Measurements from ENCODE around the gene TNS4.

DNA sequence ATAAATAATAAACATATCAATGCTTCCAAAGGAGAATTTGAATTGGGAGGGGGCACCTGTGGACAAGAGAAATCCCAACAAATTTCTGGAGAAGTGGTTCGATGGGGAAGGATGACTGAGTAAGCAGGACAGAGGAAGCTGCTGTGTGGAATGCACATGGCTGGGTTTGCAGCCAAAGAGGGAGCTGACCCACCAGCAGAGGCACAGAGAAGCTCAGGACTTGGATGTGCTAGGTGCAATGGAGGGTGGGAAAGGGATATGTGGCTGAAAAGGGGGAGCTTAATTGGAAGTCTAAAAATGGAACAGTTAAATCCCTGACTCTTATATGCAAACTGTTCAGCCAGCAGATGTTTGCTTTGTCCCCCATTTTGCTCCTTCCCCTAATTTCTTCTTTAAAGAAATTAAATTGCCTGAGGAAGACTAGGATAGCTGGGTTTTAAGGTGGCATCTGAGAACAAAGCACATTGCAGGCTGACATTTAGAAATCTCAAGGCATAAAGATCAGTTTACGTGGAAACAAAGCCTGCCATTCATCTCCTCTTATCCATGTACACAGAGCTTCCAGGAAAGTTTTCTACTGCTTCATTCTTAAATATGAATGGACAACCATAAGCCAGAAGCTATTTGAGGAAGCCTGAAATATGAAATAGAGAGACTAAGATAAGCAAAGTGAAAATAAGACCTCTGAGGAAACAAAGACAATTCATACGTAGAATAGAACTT is 23.0 kb upstream of the TNS4 start:
- TF ChIP-seq TARDBP (IDR thresholded peaks at IDR 0.05) = no peak
- TF ChIP-seq ELF4 (IDR thresholded peaks at IDR 0.05) = no peak
- TF ChIP-seq BHLHE40 (IDR thresholded peaks at IDR 0.05; ENCODE audit: borderline replicate concordance) = no peak
- no peak for TF ChIP-seq SP1 (IDR thresholded peaks at IDR 0.05)
- TF ChIP-seq, protein P1, sequence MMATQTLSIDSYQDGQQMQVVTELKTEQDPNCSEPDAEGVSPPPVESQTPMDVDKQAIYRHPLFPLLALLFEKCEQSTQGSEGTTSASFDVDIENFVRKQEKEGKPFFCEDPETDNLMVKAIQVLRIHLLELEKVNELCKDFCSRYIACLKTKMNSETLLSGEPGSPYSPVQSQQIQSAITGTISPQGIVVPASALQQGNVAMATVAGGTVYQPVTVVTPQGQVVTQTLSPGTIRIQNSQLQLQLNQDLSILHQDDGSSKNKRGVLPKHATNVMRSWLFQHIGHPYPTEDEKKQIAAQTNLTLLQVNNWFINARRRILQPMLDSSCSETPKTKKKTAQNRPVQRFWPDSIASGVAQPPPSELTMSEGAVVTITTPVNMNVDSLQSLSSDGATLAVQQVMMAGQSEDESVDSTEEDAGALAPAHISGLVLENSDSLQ (IDR thresholded peaks at IDR 0.05) = no peak
- no peak for TF ChIP-seq SUZ12 (IDR thresholded peaks at IDR 0.05)
- no peak for TF ChIP-seq FOXA1 (IDR thresholded peaks at IDR 0.05)
